Kidney (tissue), 14 donors: ENCODE data around the gene POLD3. TPM values are rescaled to one million over a fixed set of nuclear protein-coding genes. Genes with fewer than 3 reads are reported as not detected.

ENCODE experiments used
- DNase-seq, 5 donors: peaks; one replicate each; pipeline ENCODE4 v3.0.0-alpha.2; 2013 to 2020
- FAIRE-seq: peaks from 2 replicates; lab custom pipeline; 2012; peaks lifted over from hg19 to GRCh38; lab: Jason Lieb, UNC
- H3K27ac ChIP-seq, 2 donors: one replicate each; pipeline ENCODE4 v1.7.0; 2013; ENCODE audit warnings: low read depth in 2 of 2, low read length in 2 of 2, inconsistent platforms in 1 of 2
- H3K27me3 ChIP-seq: one replicate; pipeline ENCODE4 v1.7.1; 2013; ENCODE audit warnings: low read length, inconsistent platforms; ENCODE audit not compliant: control insufficient read depth, insufficient read depth
- H3K36me3 ChIP-seq, 3 donors: one replicate each; pipeline versions ENCODE4 v1.7.0 to v1.7.1; 2013; ENCODE audit warnings: low read length in 3 of 3, control low read depth in 1 of 3, inconsistent platforms in 1 of 3; ENCODE audit not compliant: insufficient read depth in 3 of 3, control insufficient read depth in 2 of 3
- H3K4me1 ChIP-seq, 3 donors: one replicate each; pipeline versions ENCODE4 v1.7.0 to v1.7.1; 2013; ENCODE audit warnings: low read length in 3 of 3, inconsistent platforms in 1 of 3, low read depth in 1 of 3; ENCODE audit not compliant: control insufficient read depth in 2 of 3, insufficient read depth in 2 of 3
- H3K4me3 ChIP-seq, 3 donors: one replicate each; pipeline versions ENCODE4 v1.7.0 to v1.8.1; 2013; ENCODE audit warnings: low read length in 3 of 3, control low read depth in 1 of 3, inconsistent platforms in 1 of 3
- H3K9ac ChIP-seq, 3 donors: one replicate each; pipeline versions ENCODE4 v1.7.0 to v1.7.1; 2013; ENCODE audit warnings: low read length in 3 of 3, control low read depth in 1 of 3, inconsistent platforms in 1 of 3
- H3K9me3 ChIP-seq, 3 donors: one replicate each; pipeline versions ENCODE4 v1.7.0 to v1.7.1; 2013; ENCODE audit warnings: low read length in 3 of 3, control low read depth in 1 of 3, inconsistent platforms in 1 of 3; ENCODE audit not compliant: control insufficient read depth in 2 of 3, insufficient read depth in 1 of 3
- intact Hi-C: fragments of 100-400 bp; cut with DNase I; formaldehyde crosslinking; loops from one replicate; pipeline ENCODE4 v1.11.1; 2022
- polyA plus RNA-seq: library from polyadenylated mRNA; stranded (reverse); fragments of 350-450 nt; fragmentation: Illumina TruSeq; extraction: RNeasy Lipid Tissue Mini Kit (QIAGEN cat#74804); gene quantifications from one replicate; pipeline ENCODE4 v1.2.3, GENCODE V29; 2014; ENCODE audit warnings: low read depth, low replicate concordance; ENCODE audit not compliant: insufficient read depth
- total RNA-seq: library from RNA; stranded (reverse); fragmentation: NEBNext Ultra II Directional; extraction: Animal tissue kit (Norgen Biotek cat#: 25700); gene quantifications from one replicate; pipeline ENCODE4 v1.2.1, GENCODE V29; 2021
- TF ChIP-seq, protein P1 (sequence below): IDR thresholded peaks from 3 replicates; pipeline ENCODE4 v1.5.1; 2012; ENCODE audit warnings: mild to moderate bottlenecking, moderate library complexity, borderline replicate concordance; ENCODE audit not compliant: insufficient read depth; ENCODE audit errors: extremely low read depth
- donor health status: control.
- donor health status: control.
- donor health status: control.
- donor health status: control.
- donor health status: control.
- donor health status: DM: yes; HTN: yes; CAD: no.
- donor health status: Normal renal cell carcinoma (clear cell type).

Gene POLD3
- total and polyA plus RNA-seq, 2 donors from 2014 or later, result 12.8 to 22.3 TPM

DNA sequence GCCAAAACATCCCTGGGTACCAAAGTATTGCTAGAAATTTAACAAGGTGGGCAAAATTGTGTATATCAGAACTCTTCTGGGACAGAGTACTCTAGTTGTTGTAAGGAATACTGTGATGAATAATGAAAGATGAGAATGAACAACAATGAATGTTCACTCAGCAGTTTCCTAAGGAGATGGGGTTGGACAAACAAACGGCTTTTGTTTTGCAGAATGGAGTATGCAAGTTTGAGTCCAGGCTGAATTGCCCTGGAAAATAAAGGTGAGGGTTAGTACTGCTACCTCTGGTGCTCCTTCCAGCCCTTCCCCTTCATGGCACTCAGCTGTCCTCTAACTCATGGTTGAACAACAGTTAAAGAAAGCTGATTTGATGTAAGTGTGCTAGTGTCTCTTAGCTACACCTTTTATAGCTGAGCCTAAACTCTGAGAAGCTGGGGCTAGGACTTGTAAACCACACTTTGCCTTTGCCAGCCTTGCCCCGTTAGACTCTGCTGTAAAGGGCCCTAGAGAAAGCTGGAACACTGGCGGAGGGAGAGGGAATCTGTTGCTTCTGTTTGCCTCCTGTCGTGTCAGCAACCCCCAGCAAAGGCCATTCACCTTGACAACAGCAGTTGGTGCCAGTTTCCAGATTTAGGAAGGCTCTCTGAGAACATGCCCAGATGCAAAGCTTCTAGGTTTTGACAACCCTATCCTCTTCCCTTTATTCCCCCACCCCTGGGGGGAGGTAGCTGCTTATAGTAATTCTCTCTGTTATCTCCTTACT is 41.2 kb upstream of the POLD3 start:
- Histone ChIP-seq H3K27me3 (no peaks in the 10 kb centered on the region), H3K9me3 (no peaks in the 10 kb centered on the region), H3K27ac (no peak overlapping the region), H3K4me1 (no peaks in the 10 kb centered on the region), H3K36me3 (no peaks in the 10 kb centered on the region), H3K4me3 (no peak overlapping the region), H3K9ac (no peak overlapping the region)
- FAIRE-seq (no peak), DNase-seq (no peak)
- intact Hi-C loops, result no loop called here
- TF ChIP-seq, protein P1, sequence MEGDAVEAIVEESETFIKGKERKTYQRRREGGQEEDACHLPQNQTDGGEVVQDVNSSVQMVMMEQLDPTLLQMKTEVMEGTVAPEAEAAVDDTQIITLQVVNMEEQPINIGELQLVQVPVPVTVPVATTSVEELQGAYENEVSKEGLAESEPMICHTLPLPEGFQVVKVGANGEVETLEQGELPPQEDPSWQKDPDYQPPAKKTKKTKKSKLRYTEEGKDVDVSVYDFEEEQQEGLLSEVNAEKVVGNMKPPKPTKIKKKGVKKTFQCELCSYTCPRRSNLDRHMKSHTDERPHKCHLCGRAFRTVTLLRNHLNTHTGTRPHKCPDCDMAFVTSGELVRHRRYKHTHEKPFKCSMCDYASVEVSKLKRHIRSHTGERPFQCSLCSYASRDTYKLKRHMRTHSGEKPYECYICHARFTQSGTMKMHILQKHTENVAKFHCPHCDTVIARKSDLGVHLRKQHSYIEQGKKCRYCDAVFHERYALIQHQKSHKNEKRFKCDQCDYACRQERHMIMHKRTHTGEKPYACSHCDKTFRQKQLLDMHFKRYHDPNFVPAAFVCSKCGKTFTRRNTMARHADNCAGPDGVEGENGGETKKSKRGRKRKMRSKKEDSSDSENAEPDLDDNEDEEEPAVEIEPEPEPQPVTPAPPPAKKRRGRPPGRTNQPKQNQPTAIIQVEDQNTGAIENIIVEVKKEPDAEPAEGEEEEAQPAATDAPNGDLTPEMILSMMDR, result no peak

DNA sequence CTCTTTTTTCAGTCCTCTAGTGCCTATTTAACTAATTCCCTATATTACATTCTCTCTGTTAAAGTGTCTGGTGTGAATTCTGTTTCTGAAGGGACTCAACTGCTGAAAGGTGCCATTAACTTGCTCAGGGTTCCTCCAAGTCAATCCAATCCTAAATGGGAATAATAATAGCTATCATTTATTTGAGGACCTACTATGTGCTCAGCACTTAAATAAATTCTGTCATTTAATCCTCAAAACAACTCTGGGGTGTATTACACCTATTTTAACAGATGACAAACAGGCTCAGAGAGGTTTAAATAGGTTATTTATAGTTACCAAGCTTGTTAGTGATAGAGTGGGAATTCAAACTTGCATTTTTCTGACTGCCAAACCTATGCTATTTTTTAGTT is 40.6 kb upstream of the POLD3 start:
- H3K27ac ChIP-seq, result no peak overlapping the region
- no peaks in the 10 kb centered on the region for H3K4me1 ChIP-seq
- intact Hi-C loops, result no loop called here
- H3K4me3 ChIP-seq, result no peak overlapping the region
- TF ChIP-seq, protein P1, result no peak
- no peaks in the 10 kb centered on the region for H3K27me3 ChIP-seq
- FAIRE-seq, result no peak
- H3K9ac ChIP-seq, result no peak overlapping the region
- no peaks in the 10 kb centered on the region for H3K36me3 ChIP-seq
- no peaks in the 10 kb centered on the region for H3K9me3 ChIP-seq
- no peak for DNase-seq

DNA sequence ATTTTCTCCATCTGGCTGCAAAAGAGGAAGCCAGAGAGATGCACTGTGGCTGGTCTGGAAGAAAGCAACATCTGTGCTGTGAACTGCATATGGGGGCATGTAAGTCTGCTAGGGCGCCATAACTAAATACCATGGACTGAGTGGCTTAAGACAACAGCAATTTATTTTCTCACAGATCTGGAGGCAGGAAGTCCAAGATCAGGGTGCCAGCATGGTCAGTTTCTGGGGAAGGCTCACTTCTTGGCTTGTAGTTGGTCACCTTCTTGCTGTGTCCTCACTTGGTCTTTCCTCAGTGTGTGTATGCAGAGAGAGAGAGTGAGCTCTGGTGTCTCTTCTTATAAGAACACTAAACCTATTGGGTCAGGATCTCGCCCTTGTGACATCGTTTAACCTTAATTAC is 34.9 kb upstream of the POLD3 start:
- no peak overlapping the region for H3K27ac ChIP-seq
- H3K36me3 ChIP-seq, result no peaks in the 10 kb centered on the region
- FAIRE-seq (no peak), DNase-seq (no peak)
- TF ChIP-seq, protein P1, result no peak
- no peak overlapping the region for H3K9ac ChIP-seq
- peaks cover 0 to 5% (median 0%) of the 10 kb centered on the region in 3 donors for H3K4me1 ChIP-seq
- peaks cover 0 to 5% (median 0%) of the 10 kb centered on the region in 3 donors for H3K9me3 ChIP-seq
- intact Hi-C loops, result no loop called here
- no peaks in the 10 kb centered on the region for H3K27me3 ChIP-seq
- no peak overlapping the region for H3K4me3 ChIP-seq
